Vagina (tissue), 2 donors: ENCODE data around the gene MON2.

ENCODE experiments used
- CTCF ChIP-seq, 3 experiments: fragments of 450-650 bp in 2 of 3; fragments of 200-600 bp in 1 of 3; sonication (generic) in 1 of 3; IDR thresholded peaks; one replicate each; pipeline ENCODE4 v1.5.1; 2017 to 2019; ENCODE audit warnings: antibody characterized with exemption in 3 of 3, mild to moderate bottlenecking in 2 of 3, moderate library complexity in 2 of 3
- POLR2A ChIP-seq, 2 donors: fragments of 450-650 bp; IDR thresholded peaks; one replicate each; pipeline ENCODE4 v1.6.1; 2017; ENCODE audit warnings: antibody characterized with exemption in 2 of 2, mild to moderate bottlenecking in 2 of 2, moderate library complexity in 2 of 2
- POLR2AphosphoS5 ChIP-seq, 2 donors: sonication (generic); formaldehyde crosslinking; IDR thresholded peaks; one replicate each; pipeline ENCODE4 v1.9.0; 2017; ENCODE audit warnings: antibody characterized with exemption in 2 of 2, mild to moderate bottlenecking in 2 of 2, low read depth in 1 of 2; ENCODE audit not compliant: insufficient read depth in 1 of 2

- TF ChIP-seq CTCF (IDR thresholded peaks at IDR 0.05) (no peak), POLR2A (IDR thresholded peaks at IDR 0.05) (no peak), POLR2AphosphoS5 (IDR thresholded peaks at IDR 0.05; ENCODE audit: insufficient read depth in 1 of 2, low read depth in 1 of 2) (no peak)
Observed at GRCh38 chr12:62426089-62426488, 40.5 kb upstream of the MON2 start.
